Lung microvascular endothelial cell (primary cell): ENCODE results near the gene HIPK2. TPM values are rescaled to one million over a fixed set of nuclear protein-coding genes. Genes with fewer than 3 reads are reported as not detected.

Experiments
- DNase-seq, 2 donors: peaks; one replicate each; pipeline versions ENCODE4 v3.0.0 to v3.0.0-alpha.2; 2010; ENCODE audit warnings: low read depth in 2 of 2
- total RNA-seq: library from RNA; depleted of rRNA; stranded (reverse); fragments of >200 nt; gene quantifications from 2 replicates; pipeline ENCODE4 v1.2.1, GENCODE V29; 2014

Gene HIPK2
- total RNA-seq, 1 donor from 2014 or later: 10.9 TPM

GRCh38 chr7:139716156-139716942 lies 61.4 kb downstream of the HIPK2 start:
- no peak for DNase-seq

DNA sequence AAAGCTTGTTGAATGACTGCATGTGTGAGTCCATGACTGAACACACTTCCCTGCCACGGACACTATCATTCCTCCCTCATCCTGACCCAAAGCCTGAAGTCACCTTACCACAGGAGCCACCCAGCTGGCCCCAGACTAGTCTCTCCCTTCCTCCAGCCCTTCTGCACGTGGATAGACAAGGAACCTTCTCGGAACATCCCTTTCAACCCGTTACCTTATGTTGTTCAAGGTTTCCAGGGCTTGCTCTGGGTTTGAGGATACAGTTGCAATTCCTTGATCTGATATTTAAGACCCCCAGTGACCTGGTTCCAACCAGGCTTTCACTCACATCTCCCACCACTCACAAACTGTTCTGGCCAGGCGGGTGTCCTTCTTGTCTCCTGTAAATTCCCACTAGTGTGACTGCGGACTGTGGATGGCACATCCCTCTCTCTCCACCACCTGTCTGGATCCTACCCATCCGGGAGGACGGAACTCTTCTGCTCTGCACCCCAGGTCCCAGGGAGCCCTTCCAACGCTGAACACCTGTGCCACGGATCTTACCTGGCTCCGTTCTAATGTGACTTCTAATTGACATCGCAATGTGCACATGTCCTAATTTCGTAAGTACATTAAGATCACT lies 62.5 kb downstream of the HIPK2 start:
- no peak for DNase-seq

GRCh38 chr7:139714163-139714901 lies 63.5 kb downstream of the HIPK2 start:
- DNase-seq: peak; percentile 88

GRCh38 chr7:139713526-139714162 lies 64.2 kb downstream of the HIPK2 start:
- DNase-seq: no peak

- no peak for DNase-seq
These were observed 64.7 kb downstream of the HIPK2 start for GRCh38 chr7:139713061-139713460.

DNA sequence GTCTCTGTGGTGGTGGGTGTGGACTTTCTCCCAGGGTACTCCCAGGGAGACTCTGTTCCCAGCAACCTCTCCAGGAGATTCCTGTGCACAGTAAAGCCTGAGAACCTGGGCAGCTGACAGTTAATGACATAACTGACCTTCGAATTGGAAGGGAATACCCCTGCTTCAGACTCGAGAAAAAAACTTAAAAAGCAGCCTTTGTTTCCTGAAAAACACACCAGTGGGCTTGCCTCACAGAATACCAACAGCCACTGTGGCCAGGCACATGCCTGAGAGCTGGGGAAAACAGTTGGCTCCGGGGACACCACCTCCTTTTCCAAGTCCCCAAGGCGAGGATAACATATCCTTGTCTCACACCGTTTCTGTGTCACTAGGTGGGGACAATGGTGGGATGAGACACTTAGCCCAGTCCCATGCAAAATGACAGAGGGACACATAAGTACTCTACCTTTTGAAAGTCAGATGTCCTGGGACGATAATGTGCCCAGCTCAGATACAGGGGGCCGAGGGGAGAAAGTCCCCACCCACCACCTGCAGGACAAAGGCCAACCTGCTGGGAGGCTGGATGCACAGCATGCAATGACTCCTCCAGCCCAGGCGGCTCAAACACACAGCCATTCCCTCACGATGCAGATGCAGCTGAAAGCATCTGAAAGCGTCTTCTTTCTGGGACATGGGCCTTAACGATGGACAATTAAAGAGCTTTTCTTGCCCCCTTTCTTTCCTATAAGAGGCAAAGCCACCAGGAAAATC lies 65.6 kb downstream of the HIPK2 start:
- no peak for DNase-seq

GRCh38 chr7:139710036-139710435 lies 67.8 kb downstream of the HIPK2 start:
- no peak for DNase-seq

DNA sequence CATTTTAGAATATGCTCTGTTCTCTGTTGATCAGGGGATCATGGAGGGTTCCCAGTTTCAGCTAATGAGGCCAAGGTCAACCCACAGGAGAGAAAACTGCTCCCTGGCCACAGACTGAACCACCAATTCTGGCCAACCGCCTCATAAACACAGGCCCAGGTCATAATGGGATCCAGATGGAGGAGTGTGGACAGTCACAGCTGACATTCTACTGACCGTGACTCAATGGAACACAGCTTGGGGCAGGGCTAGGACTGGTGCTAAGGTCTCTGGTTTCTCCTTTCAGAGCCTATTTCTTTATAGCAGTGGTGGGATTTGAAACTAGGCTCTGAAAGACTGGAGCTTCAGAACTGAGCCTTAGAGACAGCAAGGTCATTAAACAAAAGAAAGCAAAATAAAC lies 68.3 kb downstream of the HIPK2 start:
- DNase-seq: no peak

- no peak for DNase-seq
These were observed 69.3 kb downstream of the HIPK2 start for GRCh38 chr7:139708541-139708940.

DNA sequence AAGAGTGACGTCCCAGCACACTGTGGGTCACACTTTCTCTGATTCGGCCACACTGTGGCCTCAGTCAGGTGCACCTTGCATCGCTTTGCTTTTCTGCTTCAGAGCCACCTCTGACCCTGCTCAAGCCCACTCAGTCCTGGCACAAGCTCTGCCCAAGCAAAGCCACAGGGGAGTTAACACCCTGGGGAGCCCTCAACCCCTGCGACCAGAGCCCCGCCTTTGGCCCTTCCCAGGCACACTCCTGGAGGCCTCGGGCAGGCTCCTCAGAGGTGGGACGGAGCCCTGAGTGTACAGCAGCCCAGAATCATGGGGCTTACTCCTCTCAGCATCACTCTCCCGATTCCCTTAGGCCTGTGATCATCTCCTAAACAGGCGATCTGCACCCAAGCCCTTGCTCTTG lies 71.0 kb downstream of the HIPK2 start:
- no peak for DNase-seq

GRCh38 chr7:139704308-139704879 lies 73.4 kb downstream of the HIPK2 start:
- DNase-seq: no peak

- DNase-seq: no peak
These were observed 74.1 kb downstream of the HIPK2 start for GRCh38 chr7:139703487-139704307.

DNA sequence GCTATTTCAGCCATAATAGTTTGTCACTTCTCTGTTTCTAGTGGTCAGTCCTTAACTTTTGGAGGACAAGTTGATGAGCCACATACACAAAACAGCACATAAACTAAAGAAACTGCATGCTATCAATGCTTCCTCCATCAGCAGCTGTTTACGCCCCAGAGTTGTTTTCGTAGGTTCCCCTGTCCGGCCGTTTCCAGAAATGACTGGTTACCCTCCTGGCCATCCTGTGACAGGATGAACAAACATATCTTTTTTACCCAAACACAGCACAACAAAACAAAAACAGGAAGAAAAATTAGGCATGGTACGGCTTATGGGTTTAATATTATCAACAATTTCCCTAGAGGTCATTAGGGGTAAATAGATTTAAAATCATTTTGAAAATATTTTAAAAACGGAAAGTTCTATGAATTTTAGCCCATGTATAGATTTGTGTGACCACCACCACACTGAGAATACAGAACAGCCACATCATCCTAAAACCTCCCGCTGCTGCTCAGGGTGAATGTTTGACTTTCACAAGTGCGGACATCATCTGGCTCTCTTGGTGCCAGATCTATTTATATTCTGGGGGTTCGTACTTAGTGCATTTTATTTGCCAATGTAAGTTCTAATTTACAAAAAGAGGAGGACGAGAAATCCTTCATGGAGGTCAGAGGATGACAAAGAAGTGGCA lies 74.8 kb downstream of the HIPK2 start:
- no peak for DNase-seq

GRCh38 chr7:139702313-139702731 lies 75.5 kb downstream of the HIPK2 start:
- DNase-seq: peak in 1 of 2 donors; percentile 42

DNA sequence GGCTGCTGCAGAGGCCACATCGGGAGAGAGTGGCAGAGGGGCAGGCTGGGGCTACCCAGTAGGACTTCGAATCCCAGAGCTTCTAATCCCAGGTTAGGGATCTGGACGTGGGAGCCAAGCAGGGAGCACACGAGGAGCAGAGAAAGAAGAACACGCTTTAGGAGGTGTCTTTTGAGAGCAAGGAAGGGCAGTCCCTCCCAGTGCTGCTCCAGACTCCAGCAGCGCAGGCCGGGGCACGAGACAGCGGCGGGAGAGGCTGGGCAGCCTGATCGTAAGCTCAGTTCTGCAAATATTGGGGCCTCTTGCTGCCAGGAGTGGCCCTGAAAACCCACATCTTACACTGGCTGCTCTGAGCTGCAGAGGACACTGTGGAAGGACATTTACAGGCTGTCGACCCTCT lies 75.9 kb downstream of the HIPK2 start:
- DNase-seq: no peak

- no peak for DNase-seq
These were observed 77.1 kb downstream of the HIPK2 start for GRCh38 chr7:139700505-139701235.

GRCh38 chr7:139699640-139700504 lies 77.9 kb downstream of the HIPK2 start:
- DNase-seq: peak in 1 of 2 donors; percentile 36

GRCh38 chr7:139698844-139699243 lies 79.0 kb downstream of the HIPK2 start:
- DNase-seq: no peak
